IMR-90 (cell line): Measurements from ENCODE around the gene FAM20C. TPM values are rescaled to one million over a fixed set of nuclear protein-coding genes. Genes with fewer than 3 reads are reported as not detected.

Source experiments
- ATAC-seq: fragments of 200-7000 bp; cut with Tn5 transposase; 2 replicates; pipeline ENCODE4 v1.9.1; 2020; ENCODE audit warnings: low read depth, mild to moderate bottlenecking, moderate library complexity
- BruUV-seq: library from RNA; stranded (reverse); fragments of 400-500 nt; replicated peaks from 2 replicates; lab custom pipeline; 2021; lab: Mats Ljungman, UMichigan
- CTCF ChIA-PET: fragments of 300-600 bp; formaldehyde crosslinking; extraction: SDS; loops from one replicate; lab custom pipeline; 2021; ENCODE audit warnings: antibody characterized with exemption; lab: Yijun Ruan, JAX
- POLR2A ChIA-PET: fragments of 300-600 bp; sonication (Branson Sonifier 250); formaldehyde crosslinking; loops from one replicate; lab custom pipeline; 2022; ENCODE audit warnings: antibody characterized with exemption; ENCODE audit not compliant: unreplicated experiment; lab: Charles Lee
- DNase-seq: peaks from one replicate; pipeline ENCODE4 v3.0.0; 2013
- H2AFZ ChIP-seq: replicated peaks from 2 replicates; pipeline ENCODE3; 2013; ENCODE audit warnings: low read length, mild to moderate bottlenecking; ENCODE audit not compliant: poor library complexity
- H2AK5ac ChIP-seq: 2 replicates; pipeline ENCODE4 v1.6.1; 2013; ENCODE audit warnings: low read depth, low read length, inconsistent platforms
- H2AK9ac ChIP-seq: replicated peaks from 2 replicates; pipeline ENCODE3; 2013; ENCODE audit warnings: mild to moderate bottlenecking, low read depth, low read length, moderate library complexity; ENCODE audit not compliant: poor library complexity
- H2BK120ac ChIP-seq: 2 replicates; pipeline ENCODE4 v1.6.1; 2013; ENCODE audit warnings: low read depth, low read length, inconsistent platforms
- H2BK15ac ChIP-seq: 3 replicates; pipeline ENCODE4 v1.6.1; 2013; ENCODE audit warnings: low read depth, low read length, inconsistent platforms
- H2BK20ac ChIP-seq: 2 replicates; pipeline ENCODE4 v1.6.1; 2013; ENCODE audit warnings: low read depth, mild to moderate bottlenecking, inconsistent platforms, low read length, moderate library complexity
- H2BK5ac ChIP-seq: 2 replicates; pipeline ENCODE4 v1.6.1; 2013; ENCODE audit warnings: mild to moderate bottlenecking, low read depth, low read length, inconsistent platforms; ENCODE audit not compliant: poor library complexity, severe bottlenecking
- H3K14ac ChIP-seq: replicated peaks from 2 replicates; pipeline ENCODE4 v1.6.1; 2013; ENCODE audit warnings: low read depth, low read length, inconsistent platforms
- H3K18ac ChIP-seq: 2 replicates; pipeline ENCODE4 v1.6.1; 2013; ENCODE audit warnings: low read depth, low read length, control low read depth
- H3K23ac ChIP-seq: 2 replicates; pipeline ENCODE4 v1.6.1; 2013; ENCODE audit warnings: low read depth, low read length, inconsistent platforms
- H3K27ac ChIP-seq: 2 replicates; pipeline ENCODE4 v1.5.1; 2013; ENCODE audit warnings: mild to moderate bottlenecking, control low read depth, low read length; ENCODE audit not compliant: insufficient read depth
- H3K27me3 ChIP-seq: 2 replicates; pipeline ENCODE4 v1.6.1; 2013; ENCODE audit warnings: low read length; ENCODE audit not compliant: control insufficient read depth, insufficient read depth
- H3K36me3 ChIP-seq: 2 replicates; pipeline ENCODE4 v1.6.1; 2013; ENCODE audit warnings: low read length, mixed read lengths; ENCODE audit not compliant: control insufficient read depth, insufficient read depth
- H3K4ac ChIP-seq: 2 replicates; pipeline ENCODE4 v1.6.1; 2013; ENCODE audit warnings: low read depth, low read length, inconsistent platforms
- H3K4me1 ChIP-seq: 2 replicates; pipeline ENCODE4 v1.6.1; 2013; ENCODE audit warnings: low read length, mixed read lengths; ENCODE audit not compliant: control insufficient read depth, insufficient read depth
- H3K4me2 ChIP-seq: 2 replicates; pipeline ENCODE4 v1.6.1; 2013; ENCODE audit warnings: low read depth, mild to moderate bottlenecking, control low read depth, low read length, moderate library complexity
- H3K4me3 ChIP-seq: 2 replicates; pipeline ENCODE4 v1.5.1; 2013; ENCODE audit warnings: low read depth, mild to moderate bottlenecking, control low read depth, low read length, moderate library complexity; ENCODE audit not compliant: insufficient read depth
- H3K56ac ChIP-seq: 2 replicates; pipeline ENCODE4 v1.6.1; 2013; ENCODE audit warnings: low read length, inconsistent platforms; ENCODE audit not compliant: insufficient read depth; ENCODE audit errors: extremely low read depth
- H3K79me1 ChIP-seq, 2 experiments: 2 replicates each; pipeline ENCODE4 v1.6.1; 2013; ENCODE audit warnings: low read length in 2 of 2, inconsistent platforms in 1 of 2, low read depth in 1 of 2
- H3K9ac ChIP-seq: 2 replicates; pipeline ENCODE4 v1.6.1; 2013; ENCODE audit warnings: low read depth, low read length, control low read depth
- H3K9me1 ChIP-seq: 2 replicates; pipeline ENCODE4 v1.6.1; 2013; ENCODE audit warnings: low read length, inconsistent platforms; ENCODE audit not compliant: insufficient read depth
- H3K9me3 ChIP-seq: 2 replicates; pipeline ENCODE4 v1.6.1; 2013; ENCODE audit warnings: low read length; ENCODE audit not compliant: control insufficient read depth, insufficient read depth
- H4K20me1 ChIP-seq: 2 replicates; pipeline ENCODE4 v1.6.1; 2013; ENCODE audit warnings: low read length, inconsistent platforms; ENCODE audit not compliant: insufficient read depth
- H4K5ac ChIP-seq: 2 replicates; pipeline ENCODE4 v1.6.1; 2013; ENCODE audit warnings: mild to moderate bottlenecking, low read depth, low read length, control low read depth
- H4K8ac ChIP-seq, 2 experiments: 2 replicates each; pipeline ENCODE4 v1.6.1; 2013; ENCODE audit warnings: low read depth in 2 of 2, low read length in 2 of 2, control low read depth in 1 of 2, inconsistent platforms in 1 of 2
- H4K91ac ChIP-seq: 2 replicates; pipeline ENCODE4 v1.6.1; 2013; ENCODE audit warnings: low read depth, low read length, inconsistent platforms; ENCODE audit not compliant: insufficient read depth
- BHLHE40 ChIP-seq: fragments of 150-350 bp; IDR thresholded peaks from 2 replicates; pipeline ENCODE4 v1.6.1; 2016; ENCODE audit warnings: mild to moderate bottlenecking, low read depth, low read length
- CEBPB ChIP-seq: IDR thresholded peaks from 2 replicates; pipeline ENCODE4 v1.6.1; 2012; ENCODE audit warnings: low read depth, low read length, improper control_type of control experiment
- CHD1 ChIP-seq: IDR thresholded peaks from 2 replicates; pipeline ENCODE4 v1.6.1; 2012; ENCODE audit warnings: low read depth, low read length, improper control_type of control experiment
- CTCF ChIP-seq: conservative IDR thresholded peaks from 2 replicates; pipeline ENCODE4 v1.5.1; 2012; ENCODE audit warnings: mild to moderate bottlenecking, low read depth, low read length, improper control_type of control experiment
- ELK1 ChIP-seq: fragments of 150-350 bp; IDR thresholded peaks from 2 replicates; pipeline ENCODE4 v1.6.1; 2016; ENCODE audit warnings: low read depth, mild to moderate bottlenecking, low read length, moderate library complexity, borderline replicate concordance
- FOS ChIP-seq: fragments of 150-350 bp; IDR thresholded peaks from 2 replicates; pipeline ENCODE4 v1.6.1; 2016; ENCODE audit warnings: low read depth, low read length
- MAZ ChIP-seq: IDR thresholded peaks from 2 replicates; pipeline ENCODE4 v1.6.1; 2012; ENCODE audit warnings: low read depth, mild to moderate bottlenecking, low read length, improper control_type of control experiment, moderate library complexity, borderline replicate concordance
- MXI1 ChIP-seq: IDR thresholded peaks from 2 replicates; pipeline ENCODE4 v1.6.1; 2012; ENCODE audit warnings: low read depth, mild to moderate bottlenecking, low read length, moderate library complexity, borderline replicate concordance
- NFE2L2 ChIP-seq: fragments of 150-350 bp; IDR thresholded peaks from 2 replicates; pipeline ENCODE4 v1.6.1; 2016; ENCODE audit warnings: low read depth, mild to moderate bottlenecking, low read length
- POLR2A ChIP-seq: IDR thresholded peaks from 2 replicates; pipeline ENCODE4 v1.6.1; 2012; ENCODE audit warnings: mild to moderate bottlenecking, low read depth, low read length
- RAD21 ChIP-seq: IDR thresholded peaks from 2 replicates; pipeline ENCODE4 v1.6.1; 2012; ENCODE audit warnings: low read length, improper control_type of control experiment
- RCOR1 ChIP-seq: IDR thresholded peaks from 2 replicates; pipeline ENCODE4 v1.6.1; 2012; ENCODE audit warnings: mild to moderate bottlenecking, low read length, improper control_type of control experiment; ENCODE audit not compliant: insufficient replicate concordance
- RFX5 ChIP-seq: IDR thresholded peaks from 2 replicates; pipeline ENCODE4 v1.8.0; 2012; ENCODE audit warnings: low read depth, mild to moderate bottlenecking, low read length, moderate library complexity
- SMC3 ChIP-seq: fragments of 150-350 bp; IDR thresholded peaks from 2 replicates; pipeline ENCODE4 v1.6.1; 2016; ENCODE audit warnings: low read depth, mild to moderate bottlenecking, antibody characterized with exemption, low read length, moderate library complexity
- USF2 ChIP-seq: fragments of 150-350 bp; IDR thresholded peaks from 2 replicates; pipeline ENCODE4 v1.6.1; 2017; ENCODE audit warnings: mild to moderate bottlenecking, antibody characterized with exemption, low read length, low read depth
- WGBS, 2 experiments: methylation state at CpG; one replicate each; pipeline versions ENCODE4 v1.1.5 to v1.1.7; 2013; ENCODE audit warnings: missing lambda C conversion rate in 2 of 2; ENCODE audit not compliant: insufficient read length in 1 of 2; ENCODE audit errors: extremely low coverage in 2 of 2; 5-methylcytosine and 5-hydroxymethylcytosine counted together
- dilution Hi-C: fragments of 300-500 bp; cut with HindIII; formaldehyde crosslinking; loops from one replicate; pipeline ENCODE4 v1.14.3; 2018; ENCODE audit warnings: low sequenced_read_pairs; ENCODE audit not compliant: unreplicated experiment
- in situ Hi-C: fragments of 300-500 bp; cut with MboI; formaldehyde crosslinking; loops from 3 replicates; pipeline ENCODE4 v1.14.3; 2019; ENCODE audit warnings: low sequenced_read_pairs, inconsistent platforms, mixed read lengths
- intact Hi-C: fragments of 100-400 bp; cut with micrococcal nuclease; formaldehyde crosslinking; loops from 2 replicates; pipeline ENCODE4 v1.10.0; 2022
- polyA plus RNA-seq, 3 experiments: library from polyadenylated mRNA; depleted of rRNA; stranded (reverse); fragments of >200 nt; gene quantifications; 2 replicates each; pipeline ENCODE4 v1.2.3, GENCODE V29; 2012; ENCODE audit warnings: low replicate concordance in 1 of 3
- total RNA-seq: library from RNA; depleted of rRNA; stranded (reverse); fragments of >200 nt; gene quantifications from 2 replicates; pipeline ENCODE4 v1.2.3, GENCODE V29; 2012

The FAM20C gene
- total and polyA plus RNA-seq, 2 of the 4 experiments (the other 2 are of a cell fraction): 7.7 to 36.6 TPM

- Histone ChIP-seq H3K4me2 (no peak overlapping the region), H3K4me3 (no peak overlapping the region), H2AK5ac (peak overlapping the region; percentile 58; the same call in 1 of the 2 replicates), H3K27ac (peak overlapping the region; percentile 26; the same call in 1 of the 2 replicates), H2BK20ac (no peak overlapping the region), H4K91ac (peak overlapping the region; percentile 15; the same call in 1 of the 2 replicates), H4K5ac (no peak overlapping the region), H3K4me1 (peaks cover 33% of the 10 kb centered on the region), H3K36me3 (peaks cover 44% of the 10 kb centered on the region), H2BK120ac (peak overlapping the region; percentile 13), H3K9ac (no peak overlapping the region), H3K18ac (no peak overlapping the region), H3K79me1 (peaks cover 23 to 63% of the 10 kb centered on the region in 2 experiments), H2BK15ac (no peak overlapping the region), H4K8ac (peak overlapping the region in 1 of 2 experiments; percentile 7; a peak in 1 of 4 replicates), H2AFZ (no peak overlapping the region), H3K23ac (no peak overlapping the region), H3K4ac (peak overlapping the region; percentile 65), H3K27me3 (no peaks in the 10 kb centered on the region), H2BK5ac (peak overlapping the region; percentile 74), H3K14ac (no peak overlapping the region), H4K20me1 (peaks cover 21% of the 10 kb centered on the region), H3K56ac (no peak overlapping the region), H3K9me1 (peaks cover 28% of the 10 kb centered on the region), H3K9me3 (no peaks in the 10 kb centered on the region), H2AK9ac (peak overlapping the region; percentile 89)
- in situ Hi-C loops (no loop called here), dilution Hi-C loops (no loop called here), intact Hi-C loops (no loop called here)
- BruUV-seq: no TSS peak
- DNase-seq: peak; percentile 27
- ChIA-PET POLR2A (no interaction called here), CTCF (no interaction called here)
- ATAC-seq: peak; percentile 8
- 87% methylated on average over 22 of the region's 34 CpGs; no CpG with 5 or more reads in 1 of the 2 experiments for WGBS, 2 experiments
- TF ChIP-seq BHLHE40 (no peak), RAD21 (no peak), MAZ (no peak), NFE2L2 (no peak), CTCF (no peak), USF2 (no peak), CEBPB (no peak), SMC3 (no peak), POLR2A (no peak), RFX5 (no peak), MXI1 (no peak), CHD1 (no peak), FOS (no peak), RCOR1 (no peak), ELK1 (no peak)
These were observed 30.9 kb downstream of the FAM20C start for GRCh38 chr7:223118-223800.
